Measurements from ENCODE around the gene NES.

NES gene

DNA sequence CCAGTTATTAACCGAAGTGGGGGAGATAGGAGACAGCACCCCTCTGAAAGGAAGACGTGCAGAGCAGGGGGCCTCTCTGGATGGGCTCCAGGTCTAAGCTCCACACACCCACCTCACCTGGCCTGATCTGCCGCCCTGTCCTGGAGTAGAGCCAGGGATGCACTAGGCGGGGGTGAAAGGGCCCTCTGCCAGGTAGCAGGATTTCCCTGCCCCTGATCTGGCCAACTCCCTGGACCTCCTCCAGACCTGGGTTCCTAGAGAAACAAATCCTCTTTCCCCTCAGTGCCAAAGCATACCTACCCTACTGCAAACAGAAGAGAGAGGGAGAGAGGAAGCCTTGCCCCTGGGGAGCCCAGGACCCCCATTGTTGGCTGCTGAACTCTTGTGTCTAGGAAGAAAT lies 26.1 kb upstream of the NES start:
- H3K9me3 ChIP-seq (replicated peaks; ENCODE audit: low read length), result no peaks in the 10 kb centered on the region
- H3K36me3 ChIP-seq (ENCODE audit: insufficient read depth, low read length), result no peaks in the 10 kb centered on the region
- no peak overlapping the region for H3K9ac ChIP-seq (ENCODE audit: low read depth, low read length)
- H3K27me3 ChIP-seq (ENCODE audit: control insufficient read depth, insufficient read depth, low read length), result peaks cover 47% of the 10 kb centered on the region
- H3K4me2 ChIP-seq (ENCODE audit: low read length), result no peak overlapping the region
- H3K4me3 ChIP-seq (ENCODE audit: low read length), result no peak overlapping the region
- H3K4me1 ChIP-seq (ENCODE audit: control insufficient read depth, insufficient read depth, low read length), result peaks cover 30% of the 10 kb centered on the region

- Histone ChIP-seq H3K9me3 (replicated peaks; ENCODE audit: low read length) (no peaks in the 10 kb centered on the region), H3K4me2 (ENCODE audit: low read length) (no peak overlapping the region), H3K9ac (ENCODE audit: low read depth, low read length) (no peak overlapping the region), H3K4me3 (ENCODE audit: low read length) (no peak overlapping the region), H3K36me3 (ENCODE audit: insufficient read depth, low read length) (no peaks in the 10 kb centered on the region), H3K27me3 (ENCODE audit: control insufficient read depth, insufficient read depth, low read length) (peaks cover 53% of the 10 kb centered on the region), H3K4me1 (ENCODE audit: control insufficient read depth, insufficient read depth, low read length) (peaks cover 18% of the 10 kb centered on the region)
Measured at GRCh38 chr1:156700736-156701531, 23.7 kb upstream of the NES start.

DNA sequence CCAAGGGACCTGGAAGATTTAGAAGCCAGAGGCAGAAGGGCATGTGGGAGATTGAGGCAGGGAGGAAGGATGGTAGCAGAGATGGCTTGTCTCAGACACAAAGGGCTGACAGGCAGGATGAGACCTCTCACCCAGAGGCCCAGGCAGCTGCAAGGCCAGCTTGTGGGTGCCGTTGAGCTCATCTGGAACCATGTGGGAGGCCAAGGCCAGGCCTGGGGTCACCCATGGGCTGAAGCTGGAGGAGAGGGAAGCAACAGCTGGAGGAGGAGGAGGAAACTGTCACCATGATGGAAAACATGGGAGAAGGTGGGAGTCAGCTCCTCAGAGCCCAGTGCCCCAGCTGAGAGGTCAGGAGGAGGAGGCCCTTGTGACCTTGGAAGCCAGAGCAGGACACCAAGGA lies 21.8 kb upstream of the NES start:
- Histone ChIP-seq H3K9me3 (replicated peaks; ENCODE audit: low read length) (no peaks in the 10 kb centered on the region), H3K4me1 (ENCODE audit: control insufficient read depth, insufficient read depth, low read length) (no peaks in the 10 kb centered on the region), H3K4me3 (ENCODE audit: low read length) (no peak overlapping the region), H3K4me2 (ENCODE audit: low read length) (no peak overlapping the region), H3K9ac (ENCODE audit: low read depth, low read length) (no peak overlapping the region), H3K27me3 (ENCODE audit: control insufficient read depth, insufficient read depth, low read length) (peaks cover 35% of the 10 kb centered on the region), H3K36me3 (ENCODE audit: insufficient read depth, low read length) (no peaks in the 10 kb centered on the region)

- Histone ChIP-seq H3K4me3 (ENCODE audit: low read length) (no peak overlapping the region), H3K4me2 (ENCODE audit: low read length) (no peak overlapping the region), H3K27me3 (ENCODE audit: control insufficient read depth, insufficient read depth, low read length) (peaks cover 24% of the 10 kb centered on the region), H3K36me3 (ENCODE audit: insufficient read depth, low read length) (no peaks in the 10 kb centered on the region), H3K9me3 (replicated peaks; ENCODE audit: low read length) (no peaks in the 10 kb centered on the region), H3K4me1 (ENCODE audit: control insufficient read depth, insufficient read depth, low read length) (peaks cover 3% of the 10 kb centered on the region), H3K9ac (ENCODE audit: low read depth, low read length) (no peak overlapping the region)
Measured at GRCh38 chr1:156697481-156697880, 20.3 kb upstream of the NES start.

DNA sequence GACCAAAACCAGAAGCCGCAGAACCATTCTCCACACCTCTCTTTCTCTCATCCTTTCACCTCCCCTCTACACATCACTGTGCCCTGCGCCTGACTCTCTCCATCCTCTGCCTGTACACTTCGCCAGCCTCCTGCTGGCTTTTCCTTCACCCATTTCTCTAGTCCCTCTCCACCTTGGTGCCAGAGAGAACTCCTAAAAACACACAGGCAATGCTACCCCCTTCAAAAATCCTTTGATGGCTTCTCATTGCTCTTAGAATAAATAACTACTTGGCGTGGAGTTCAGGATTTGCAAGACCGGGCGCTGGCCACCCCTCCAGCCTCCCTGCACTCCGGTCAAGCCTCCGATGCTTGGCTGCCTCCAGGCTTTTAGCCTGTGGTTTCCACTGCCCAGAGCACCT lies 19.5 kb upstream of the NES start:
- peaks cover 10% of the 10 kb centered on the region for H3K4me1 ChIP-seq (ENCODE audit: control insufficient read depth, insufficient read depth, low read length)
- H3K9me3 ChIP-seq (replicated peaks; ENCODE audit: low read length), result no peaks in the 10 kb centered on the region
- H3K9ac ChIP-seq (ENCODE audit: low read depth, low read length), result no peak overlapping the region
- H3K27me3 ChIP-seq (ENCODE audit: control insufficient read depth, insufficient read depth, low read length), result peaks cover 23% of the 10 kb centered on the region
- H3K4me2 ChIP-seq (ENCODE audit: low read length), result no peak overlapping the region
- H3K36me3 ChIP-seq (ENCODE audit: insufficient read depth, low read length), result no peaks in the 10 kb centered on the region
- H3K4me3 ChIP-seq (ENCODE audit: low read length), result no peak overlapping the region

- Histone ChIP-seq H3K36me3 (ENCODE audit: insufficient read depth, low read length) (no peaks in the 10 kb centered on the region), H3K9ac (ENCODE audit: low read depth, low read length) (no peak overlapping the region), H3K27me3 (ENCODE audit: control insufficient read depth, insufficient read depth, low read length) (peaks cover 19% of the 10 kb centered on the region), H3K4me3 (ENCODE audit: low read length) (no peak overlapping the region), H3K4me1 (ENCODE audit: control insufficient read depth, insufficient read depth, low read length) (peaks cover 21% of the 10 kb centered on the region), H3K9me3 (replicated peaks; ENCODE audit: low read length) (no peaks in the 10 kb centered on the region), H3K4me2 (ENCODE audit: low read length) (no peak overlapping the region)
Measured at GRCh38 chr1:156694690-156694962, 17.4 kb upstream of the NES start.

GRCh38 chr1:156693848-156694689 lies 16.9 kb upstream of the NES start:
- Histone ChIP-seq H3K4me1 (ENCODE audit: control insufficient read depth, insufficient read depth, low read length) (peaks cover 27% of the 10 kb centered on the region), H3K4me3 (ENCODE audit: low read length) (no peak overlapping the region), H3K9ac (ENCODE audit: low read depth, low read length) (no peak overlapping the region), H3K36me3 (ENCODE audit: insufficient read depth, low read length) (no peaks in the 10 kb centered on the region), H3K9me3 (replicated peaks; ENCODE audit: low read length) (no peaks in the 10 kb centered on the region), H3K27me3 (ENCODE audit: control insufficient read depth, insufficient read depth, low read length) (peaks cover 19% of the 10 kb centered on the region), H3K4me2 (ENCODE audit: low read length) (no peak overlapping the region)

DNA sequence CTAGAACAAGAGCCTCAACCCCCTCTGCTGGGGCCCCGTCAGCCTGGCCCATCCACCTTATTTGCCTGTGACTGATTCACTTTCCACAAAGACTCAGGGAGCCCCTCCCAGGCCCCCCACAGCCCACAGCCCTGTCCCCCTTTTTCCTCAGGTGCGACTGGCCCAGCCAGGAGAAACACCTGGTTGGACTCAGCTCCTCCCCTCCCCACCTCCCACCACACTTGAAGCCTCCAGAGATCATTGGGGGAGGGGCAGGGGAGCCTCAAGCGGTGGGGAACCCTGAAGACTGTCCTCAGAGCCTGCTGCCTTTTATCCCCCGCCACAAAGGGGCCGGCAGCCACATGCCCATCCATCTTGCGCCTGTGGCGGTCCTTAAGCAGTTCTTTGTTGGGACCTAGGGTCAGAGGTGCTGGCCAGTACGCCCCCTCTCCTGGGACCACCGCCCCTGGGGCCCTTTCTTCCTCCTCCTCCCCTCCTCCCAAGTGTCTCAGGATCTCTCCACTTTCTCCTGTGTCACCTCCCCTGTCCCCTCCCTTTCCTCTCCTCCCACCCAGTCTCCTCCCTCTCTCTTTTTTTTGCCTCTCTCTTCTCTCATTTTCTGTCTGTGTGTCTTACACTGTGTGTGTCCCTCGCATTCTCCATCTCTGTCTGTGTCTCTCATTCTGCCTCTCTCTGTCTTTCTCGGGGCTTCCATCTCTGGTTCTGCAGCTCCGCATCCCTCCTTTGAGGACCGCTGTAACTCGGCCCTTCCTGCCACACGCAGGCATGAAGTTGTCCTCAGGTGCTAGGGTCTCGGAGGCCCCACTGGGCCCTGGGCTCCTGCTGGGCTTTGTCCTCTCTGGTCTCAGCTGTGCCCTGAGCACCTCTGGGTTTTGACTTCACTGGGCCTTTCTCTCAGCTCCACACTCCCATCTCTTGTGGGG lies 16.0 kb upstream of the NES start:
- H3K9ac ChIP-seq (ENCODE audit: low read depth, low read length), result no peak overlapping the region

GRCh38 chr1:156692441-156692924 lies 15.3 kb upstream of the NES start:
- H3K36me3 ChIP-seq (ENCODE audit: insufficient read depth, low read length), result no peaks in the 10 kb centered on the region
- peaks cover 14% of the 10 kb centered on the region for H3K27me3 ChIP-seq (ENCODE audit: control insufficient read depth, insufficient read depth, low read length)
- H3K9ac ChIP-seq (ENCODE audit: low read depth, low read length), result no peak overlapping the region
- no peaks in the 10 kb centered on the region for H3K9me3 ChIP-seq (replicated peaks; ENCODE audit: low read length)
- no peak overlapping the region for H3K4me2 ChIP-seq (ENCODE audit: low read length)
- no peak overlapping the region for H3K4me3 ChIP-seq (ENCODE audit: low read length)
- peaks cover 27% of the 10 kb centered on the region for H3K4me1 ChIP-seq (ENCODE audit: control insufficient read depth, insufficient read depth, low read length)

More for the DNA sequence above, 16.0 kb upstream of the NES start:
- no peak overlapping the region for H3K4me2 ChIP-seq (ENCODE audit: low read length)
- no peaks in the 10 kb centered on the region for H3K9me3 ChIP-seq (replicated peaks; ENCODE audit: low read length)
- H3K4me1 ChIP-seq (ENCODE audit: control insufficient read depth, insufficient read depth, low read length), result peaks cover 27% of the 10 kb centered on the region
- peaks cover 19% of the 10 kb centered on the region for H3K27me3 ChIP-seq (ENCODE audit: control insufficient read depth, insufficient read depth, low read length)
- H3K4me3 ChIP-seq (ENCODE audit: low read length), result no peak overlapping the region
- no peaks in the 10 kb centered on the region for H3K36me3 ChIP-seq (ENCODE audit: insufficient read depth, low read length)

GRCh38 chr1:156691665-156692440 lies 14.6 kb upstream of the NES start:
- no peaks in the 10 kb centered on the region for H3K9me3 ChIP-seq (replicated peaks; ENCODE audit: low read length)
- peaks cover 8% of the 10 kb centered on the region for H3K27me3 ChIP-seq (ENCODE audit: control insufficient read depth, insufficient read depth, low read length)
- H3K4me2 ChIP-seq (ENCODE audit: low read length), result peak overlapping the region; percentile 39
- H3K4me3 ChIP-seq (ENCODE audit: low read length), result no peak overlapping the region
- no peak overlapping the region for H3K9ac ChIP-seq (ENCODE audit: low read depth, low read length)
- H3K4me1 ChIP-seq (ENCODE audit: control insufficient read depth, insufficient read depth, low read length), result peaks cover 27% of the 10 kb centered on the region
- no peaks in the 10 kb centered on the region for H3K36me3 ChIP-seq (ENCODE audit: insufficient read depth, low read length)

Data from skeletal muscle satellite cell (primary cell).